Activated T-cell treated with anti-CD3 and anti-CD28 coated beads, Interleukin-2, amount 50 U/mL, for 4 hours (primary cell): ENCODE measurements around the gene ZNF860. TPM values are rescaled to one million over a fixed set of nuclear protein-coding genes. Genes with fewer than 3 reads are reported as not detected.
"Not testable (repeated sequence)": the region's sequence is repeated elsewhere in the genome, so short reads cannot be mapped to it uniquely, and the experiment has no call there.

Source experiments
- ATAC-seq, 2 donors: fragments of 200-7000 bp; cut with Tn5 transposase; one replicate each; pipeline ENCODE4 v1.10.0; 2021
- DNase-seq: peaks from one replicate; pipeline ENCODE4 v3.0.0-alpha.2; 2020
- H3K27me3 Mint-ChIP-seq: one replicate; pipeline ENCODE4 v1.8.0; 2021; ENCODE audit warnings: low read depth, mixed read lengths
- H3K36me3 Mint-ChIP-seq: one replicate; pipeline ENCODE4 v1.8.0; 2022; ENCODE audit warnings: mixed read lengths; ENCODE audit not compliant: insufficient read depth
- H3K4me1 Mint-ChIP-seq: one replicate; pipeline ENCODE4 v1.8.0; 2021; ENCODE audit warnings: low read depth, mixed read lengths
- H3K4me3 Mint-ChIP-seq: one replicate; pipeline ENCODE4 v1.8.0; 2021; ENCODE audit warnings: mild to moderate bottlenecking, moderate library complexity, mixed read lengths
- H3K9me3 Mint-ChIP-seq: one replicate; pipeline ENCODE4 v1.8.0; 2021; ENCODE audit warnings: mixed read lengths
- total RNA-seq, 3 donors: library from RNA; stranded (reverse); gene quantifications; one replicate each; pipeline ENCODE4 v1.2.1, GENCODE V29; 2021

ZNF860 gene
- total RNA-seq, 3 donors from 2014 or later = 0.11 to 0.66 (median 0.13) TPM

GRCh38 chr3:31973081-31973480 is 8.5 kb upstream of the ZNF860 start:
- Mint-ChIP-seq H3K9me3 (no peaks in the 10 kb centered on the region), H3K27me3 (peaks cover 19% of the 10 kb centered on the region), H3K4me3 (no peak overlapping the region), H3K36me3 (no peaks in the 10 kb centered on the region), H3K4me1 (peaks cover 3% of the 10 kb centered on the region)
- no peak for DNase-seq
- no peak for ATAC-seq

- Mint-ChIP-seq H3K4me1 (peaks cover 8% of the 10 kb centered on the region), H3K27me3 (peaks cover 24% of the 10 kb centered on the region), H3K9me3 (no peaks in the 10 kb centered on the region), H3K4me3 (no peak overlapping the region), H3K36me3 (no peaks in the 10 kb centered on the region)
- DNase-seq (no peak), ATAC-seq (no peak)
Observed at GRCh38 chr3:31973837-31974236, 7.7 kb upstream of the ZNF860 start.

GRCh38 chr3:31974471-31974870 is 7.1 kb upstream of the ZNF860 start:
- ATAC-seq = no peak
- peaks cover 29% of the 10 kb centered on the region for H3K27me3 Mint-ChIP-seq

GRCh38 chr3:31974964-31975363 is 6.6 kb upstream of the ZNF860 start:
- Mint-ChIP-seq H3K36me3 (no peaks in the 10 kb centered on the region), H3K4me1 (peaks cover 18% of the 10 kb centered on the region), H3K4me3 (no peak overlapping the region), H3K27me3 (peaks cover 32% of the 10 kb centered on the region), H3K9me3 (no peaks in the 10 kb centered on the region)
- ATAC-seq = no peak
- no peak for DNase-seq

More at GRCh38 chr3:31974471-31974870, 7.1 kb upstream of the ZNF860 start:
- DNase-seq = no peak
- H3K4me3 Mint-ChIP-seq = no peak overlapping the region
- H3K9me3 Mint-ChIP-seq = no peaks in the 10 kb centered on the region
- H3K36me3 Mint-ChIP-seq = no peaks in the 10 kb centered on the region
- H3K4me1 Mint-ChIP-seq = peaks cover 15% of the 10 kb centered on the region

- Mint-ChIP-seq H3K27me3 (peaks cover 37% of the 10 kb centered on the region), H3K4me1 (peaks cover 22% of the 10 kb centered on the region), H3K4me3 (no peak overlapping the region), H3K36me3 (no peaks in the 10 kb centered on the region), H3K9me3 (no peaks in the 10 kb centered on the region)
- ATAC-seq (no peak), DNase-seq (no peak)
Observed at GRCh38 chr3:31976302-31976701, 5.2 kb upstream of the ZNF860 start.

GRCh38 chr3:31977736-31978135 is 3.8 kb upstream of the ZNF860 start:
- Mint-ChIP-seq H3K36me3 (no peaks in the 10 kb centered on the region), H3K4me1 (peaks cover 28% of the 10 kb centered on the region), H3K4me3 (no peak overlapping the region), H3K27me3 (peaks cover 51% of the 10 kb centered on the region), H3K9me3 (no peaks in the 10 kb centered on the region)
- no peak for ATAC-seq
- no peak for DNase-seq

GRCh38 chr3:31978553-31978952 is 3.0 kb upstream of the ZNF860 start:
- Mint-ChIP-seq H3K9me3 (no peaks in the 10 kb centered on the region), H3K4me3 (peak overlapping the region; percentile 1), H3K36me3 (no peaks in the 10 kb centered on the region), H3K4me1 (peaks cover 28% of the 10 kb centered on the region), H3K27me3 (peaks cover 53% of the 10 kb centered on the region)
- ATAC-seq (no peak), DNase-seq (no peak)

GRCh38 chr3:31979001-31979697 is 2.4 kb upstream of the ZNF860 start:
- peaks cover 53% of the 10 kb centered on the region for H3K27me3 Mint-ChIP-seq
- H3K36me3 Mint-ChIP-seq = no peaks in the 10 kb centered on the region
- ATAC-seq (peak; percentile 71 to 72), DNase-seq (no peak)
- H3K9me3 Mint-ChIP-seq = no peaks in the 10 kb centered on the region
- peak overlapping the region; percentile 71 for H3K4me3 Mint-ChIP-seq
- H3K4me1 Mint-ChIP-seq = peaks cover 28% of the 10 kb centered on the region

GRCh38 chr3:31980530-31981205 is 882 bp upstream of the ZNF860 start:
- peak; percentile 18 for DNase-seq
- Mint-ChIP-seq H3K27me3 (peaks cover 48% of the 10 kb centered on the region), H3K4me1 (peaks cover 28% of the 10 kb centered on the region), H3K4me3 (peak overlapping the region; percentile 79), H3K9me3 (no peaks in the 10 kb centered on the region), H3K36me3 (no peaks in the 10 kb centered on the region)
- ATAC-seq = peak; percentile 52 to 53

GRCh38 chr3:31984321-31984720 is 2.8 kb downstream of the ZNF860 start:
- ATAC-seq = no peak
- no peak overlapping the region for H3K4me3 Mint-ChIP-seq

GRCh38 chr3:31985831-31986230 is 4.3 kb downstream of the ZNF860 start:
- Mint-ChIP-seq H3K9me3 (no peaks in the 10 kb centered on the region), H3K36me3 (no peaks in the 10 kb centered on the region), H3K4me3 (no peak overlapping the region), H3K27me3 (peaks cover 16% of the 10 kb centered on the region), H3K4me1 (peaks cover 9% of the 10 kb centered on the region)
- ATAC-seq (no peak), DNase-seq (no peak)

More at GRCh38 chr3:31984321-31984720, 2.8 kb downstream of the ZNF860 start:
- DNase-seq = no peak
- H3K36me3 Mint-ChIP-seq = no peaks in the 10 kb centered on the region
- H3K9me3 Mint-ChIP-seq = no peaks in the 10 kb centered on the region
- peaks cover 25% of the 10 kb centered on the region for H3K27me3 Mint-ChIP-seq
- peaks cover 17% of the 10 kb centered on the region for H3K4me1 Mint-ChIP-seq

- ATAC-seq = no peak
- DNase-seq = no peak
- peaks cover 3% of the 10 kb centered on the region for H3K27me3 Mint-ChIP-seq
- no peaks in the 10 kb centered on the region for H3K36me3 Mint-ChIP-seq
- no peaks in the 10 kb centered on the region for H3K9me3 Mint-ChIP-seq
- H3K4me3 Mint-ChIP-seq = no peak overlapping the region
- H3K4me1 Mint-ChIP-seq = no peaks in the 10 kb centered on the region
Observed at GRCh38 chr3:31988271-31988670, 6.7 kb downstream of the ZNF860 start.

GRCh38 chr3:31992995-31993394 is 11.4 kb downstream of the ZNF860 start:
- H3K9me3 Mint-ChIP-seq, H3K4me3 Mint-ChIP-seq, ATAC-seq, H3K27me3 Mint-ChIP-seq, DNase-seq, H3K36me3 Mint-ChIP-seq, H3K4me1 Mint-ChIP-seq: not testable (repeated sequence)

- H3K9me3 Mint-ChIP-seq = peaks cover 4% of the 10 kb centered on the region
- ATAC-seq = no peak
- no peak overlapping the region for H3K4me3 Mint-ChIP-seq
- H3K4me1 Mint-ChIP-seq = peaks cover 4% of the 10 kb centered on the region
- no peak for DNase-seq
- H3K36me3 Mint-ChIP-seq = no peaks in the 10 kb centered on the region
- H3K27me3 Mint-ChIP-seq = peaks cover 4% of the 10 kb centered on the region
Observed at GRCh38 chr3:31993843-31994242, 12.3 kb downstream of the ZNF860 start.

- not testable (repeated sequence) for H3K4me3 Mint-ChIP-seq, H3K9me3 Mint-ChIP-seq, DNase-seq, ATAC-seq, H3K4me1 Mint-ChIP-seq, H3K36me3 Mint-ChIP-seq, H3K27me3 Mint-ChIP-seq
Observed at GRCh38 chr3:31995026-31995425, 13.5 kb downstream of the ZNF860 start.
